GM19043 (cell line): ENCODE measurements around the gene TYW1B.
"Not testable (repeated sequence)": the region's sequence is repeated elsewhere in the genome, so short reads cannot be mapped to it uniquely, and the experiment has no call there.

Experiments used
- ATAC-seq: cut with Tn5 transposase; IDR thresholded peaks from one replicate; pipeline ENCODE4 v1.9.1; 2021; ENCODE audit warnings: low read depth; ENCODE audit not compliant: unreplicated experiment

TYW1B gene, protein sequence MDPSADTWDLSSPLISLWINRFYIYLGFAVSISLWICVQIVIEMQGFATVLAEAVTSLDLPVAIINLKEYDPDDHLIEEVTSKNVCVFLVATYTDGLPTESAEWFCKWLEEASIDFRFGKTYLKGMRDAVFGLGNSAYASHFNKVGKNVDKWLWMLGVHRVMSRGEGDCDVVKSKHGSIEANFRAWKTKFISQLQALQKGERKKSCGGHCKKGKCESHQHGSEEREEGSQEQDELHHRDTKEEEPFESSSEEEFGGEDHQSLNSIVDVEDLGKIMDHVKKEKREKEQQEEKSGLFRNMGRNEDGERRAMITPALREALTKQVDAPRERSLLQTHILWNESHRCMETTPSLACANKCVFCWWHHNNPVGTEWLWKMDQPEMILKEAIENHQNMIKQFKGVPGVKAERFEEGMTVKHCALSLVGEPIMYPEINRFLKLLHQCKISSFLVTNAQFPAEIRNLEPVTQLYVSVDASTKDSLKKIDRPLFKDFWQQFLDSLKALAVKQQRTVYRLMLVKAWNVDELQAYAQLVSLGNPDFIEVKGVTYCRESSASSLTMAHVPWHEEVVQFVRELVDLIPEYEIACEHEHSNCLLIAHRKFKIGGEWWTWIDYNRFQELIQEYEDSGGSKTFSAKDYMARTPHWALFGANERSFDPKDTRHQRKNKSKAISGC

DNA sequence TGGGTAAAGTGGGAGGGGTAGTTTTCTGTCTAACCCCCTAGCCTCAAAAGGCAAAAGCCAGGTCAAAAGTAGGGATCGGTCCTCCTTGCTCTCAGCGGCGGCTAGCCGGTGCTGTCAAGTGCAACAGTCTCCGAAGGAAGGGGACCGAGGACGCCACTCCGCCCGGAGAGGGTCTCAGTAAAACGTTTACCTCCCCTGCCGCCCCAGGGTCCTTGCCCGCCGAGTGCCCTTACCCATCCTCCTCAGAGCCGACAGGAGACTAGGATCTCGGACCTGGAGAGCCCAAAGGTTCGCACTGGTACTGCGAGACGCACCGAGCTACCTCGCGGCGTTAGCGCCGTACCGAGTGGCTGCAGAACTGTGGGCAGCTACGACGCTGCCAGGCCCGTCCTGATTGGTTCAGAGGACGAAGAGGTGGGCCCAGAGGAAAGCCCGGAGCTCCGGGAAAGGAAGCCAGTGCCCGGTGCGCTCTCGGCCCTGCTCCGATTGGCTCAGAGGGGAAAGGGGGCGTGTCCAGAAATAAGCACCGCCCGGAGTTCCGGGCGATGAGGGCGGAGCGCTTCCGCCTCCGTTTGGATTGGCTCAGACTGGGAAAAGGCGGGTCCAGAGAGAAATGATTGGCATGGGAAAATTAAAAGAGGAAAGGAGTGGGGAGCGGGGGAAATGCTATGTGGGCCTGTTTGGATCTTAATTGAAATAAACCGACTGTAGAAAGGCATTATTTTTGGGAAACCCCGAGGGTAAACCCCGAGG is at the start of gene TYW1B:
Gene TYW1B, minus strand, starts transcription at position 362 of the 753 bp plus-strand sequence. Its CDS starts 125 bp downstream, at position 237.
- peak; percentile 92 for ATAC-seq

DNA sequence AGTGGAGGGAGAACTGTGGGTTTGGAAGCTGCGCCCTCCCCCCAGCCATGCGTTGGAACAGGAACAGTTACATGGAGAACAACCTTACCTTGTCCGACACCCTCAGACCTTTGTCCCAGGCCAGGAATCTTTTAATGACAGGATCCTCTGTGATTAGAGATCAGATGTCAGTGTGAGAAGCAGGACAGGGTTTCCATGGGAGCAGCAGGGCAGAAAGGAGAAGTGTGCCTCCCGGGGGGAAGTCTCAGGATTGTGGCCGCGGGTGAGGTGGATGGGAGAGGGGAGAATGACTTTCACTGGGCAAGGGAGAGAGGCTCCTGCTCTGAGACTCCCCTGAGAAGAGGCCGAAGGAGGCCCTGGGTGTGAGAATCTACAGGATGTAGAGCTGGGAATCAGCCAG is 39.6 kb upstream of the TYW1B start:
- ATAC-seq = not testable (repeated sequence)

DNA sequence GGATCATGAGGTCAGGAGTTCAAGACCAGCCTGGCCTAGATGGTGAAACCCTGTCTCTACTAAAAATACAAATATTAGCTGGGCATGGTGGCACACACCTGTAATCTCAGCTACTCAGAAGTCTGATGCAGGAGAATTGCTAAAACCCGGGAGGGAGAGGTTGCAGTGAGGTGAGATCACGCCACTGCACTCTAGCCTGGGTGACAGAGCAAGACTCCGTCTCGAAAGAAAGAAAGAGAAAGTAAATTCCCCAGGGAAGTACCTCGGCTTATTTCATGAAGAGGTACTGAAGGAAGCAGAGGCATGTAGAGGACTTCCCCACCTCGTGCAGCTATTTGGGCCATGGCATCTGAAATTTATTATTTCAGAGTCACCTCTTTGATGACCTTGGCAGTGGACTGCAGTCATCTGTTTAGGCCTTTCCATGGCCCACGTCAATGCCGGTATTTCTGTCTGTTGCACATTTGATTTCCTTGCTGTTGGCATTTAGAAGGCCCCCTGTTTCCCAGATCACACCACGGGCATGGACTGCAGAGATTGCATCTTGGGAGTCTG is 30.9 kb upstream of the TYW1B start:
- not testable (repeated sequence) for ATAC-seq

DNA sequence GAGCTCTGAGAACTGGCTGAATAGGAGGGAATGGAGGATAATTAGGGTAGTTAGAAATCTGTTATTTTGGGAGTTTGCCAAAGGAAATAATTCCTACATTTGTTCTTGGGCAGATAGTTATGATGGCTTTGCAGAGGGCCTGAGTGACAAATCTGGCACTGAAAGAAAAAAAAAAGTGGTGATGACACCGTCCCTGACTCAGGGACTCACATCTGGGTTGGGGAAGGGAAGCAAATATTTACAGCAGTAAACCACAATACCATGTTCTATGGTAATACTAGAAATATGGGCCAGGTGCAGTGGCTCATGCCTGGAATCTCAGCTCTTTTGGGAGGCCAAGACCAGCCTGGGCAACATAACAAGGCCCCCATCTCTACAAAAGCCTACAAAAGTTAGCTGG is 29.9 kb upstream of the TYW1B start:
- not testable (repeated sequence) for ATAC-seq

DNA sequence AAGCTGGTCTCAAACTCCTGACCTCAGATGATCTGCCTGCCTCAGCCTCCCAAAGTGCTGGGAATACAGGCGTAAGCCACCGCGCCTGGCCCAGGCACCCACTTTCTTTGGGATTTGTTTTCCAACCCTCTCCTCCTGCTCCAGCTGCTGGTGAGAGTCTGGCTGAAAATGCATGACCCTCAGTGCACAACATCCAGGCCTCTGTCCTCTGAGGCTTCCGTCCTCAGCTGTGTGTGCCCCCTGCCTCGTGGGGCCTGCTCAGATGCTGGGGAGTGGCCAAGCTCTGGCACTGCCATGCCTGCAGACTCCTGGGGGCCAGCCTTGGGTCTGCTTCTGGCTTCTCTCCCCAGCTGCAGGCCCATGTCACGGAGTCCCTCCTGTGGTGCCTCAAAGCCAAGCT is 27.3 kb upstream of the TYW1B start:
- ATAC-seq = not testable (repeated sequence)

DNA sequence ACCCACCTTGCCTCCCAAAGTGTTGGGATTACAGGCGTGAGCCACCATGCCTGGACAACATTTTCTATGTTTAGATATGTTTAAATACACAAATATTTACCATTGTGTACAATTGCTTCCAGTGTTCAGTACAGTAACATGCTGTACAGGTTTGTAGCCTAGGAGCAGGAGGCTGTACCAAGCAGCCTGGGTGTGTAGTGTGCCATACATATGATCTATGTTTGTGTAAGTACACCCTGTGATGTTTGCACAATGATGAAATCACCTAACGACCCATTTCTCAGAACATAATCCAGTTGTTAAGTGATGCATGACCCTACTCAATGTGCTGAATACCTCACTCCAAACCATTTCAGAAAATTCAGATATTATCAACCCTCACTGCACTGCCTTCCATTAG is 24.9 kb upstream of the TYW1B start:
- not testable (repeated sequence) for ATAC-seq

GRCh38 chr7:72850746-72851145 is 22.7 kb upstream of the TYW1B start:
- ATAC-seq = not testable (repeated sequence)

DNA sequence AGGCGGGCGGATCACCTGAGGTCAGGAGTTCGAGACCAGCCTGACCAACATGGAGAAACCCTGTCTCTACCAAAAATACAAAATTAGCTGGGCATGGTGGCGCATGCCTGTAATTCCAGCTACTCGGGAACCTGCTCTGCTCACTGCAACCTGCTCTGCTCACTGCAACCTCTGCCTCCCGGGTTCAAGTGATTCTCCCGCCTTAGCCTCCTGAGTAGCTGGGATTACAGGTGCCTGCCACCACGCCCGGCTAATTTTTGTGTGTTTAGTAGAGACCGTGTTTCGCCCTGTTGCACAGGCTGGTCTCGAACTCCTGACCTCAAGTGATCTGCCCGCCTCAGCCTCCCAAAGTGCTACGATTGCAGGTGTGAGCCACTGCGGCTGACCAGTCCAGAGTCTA is 16.1 kb upstream of the TYW1B start:
- not testable (repeated sequence) for ATAC-seq

- ATAC-seq = not testable (repeated sequence)
Measured at GRCh38 chr7:72843166-72843565, 15.2 kb upstream of the TYW1B start.

- not testable (repeated sequence) for ATAC-seq
Measured at GRCh38 chr7:72840966-72841511, 13.0 kb upstream of the TYW1B start.

GRCh38 chr7:72838315-72838714 is 10.3 kb upstream of the TYW1B start:
- ATAC-seq = not testable (repeated sequence)

DNA sequence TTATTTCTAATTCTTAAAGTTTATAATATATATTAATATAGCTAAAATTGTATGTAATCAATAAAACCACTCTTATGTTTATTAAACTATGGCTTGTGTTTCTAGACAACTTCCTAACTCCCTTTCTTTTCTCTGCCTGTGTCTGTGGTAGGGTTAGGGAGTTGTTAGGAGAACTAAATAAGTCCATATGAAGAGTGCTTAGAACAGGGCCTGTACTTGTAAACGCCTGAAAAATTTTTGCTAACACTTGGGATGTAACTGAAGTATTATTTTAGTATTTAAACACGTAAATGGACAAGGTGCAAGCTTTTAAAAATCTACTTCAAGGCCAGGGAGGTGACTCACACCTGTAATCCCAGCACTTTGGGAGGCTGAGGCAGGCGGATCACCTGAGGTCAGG is 9.3 kb upstream of the TYW1B start:
- not testable (repeated sequence) for ATAC-seq

DNA sequence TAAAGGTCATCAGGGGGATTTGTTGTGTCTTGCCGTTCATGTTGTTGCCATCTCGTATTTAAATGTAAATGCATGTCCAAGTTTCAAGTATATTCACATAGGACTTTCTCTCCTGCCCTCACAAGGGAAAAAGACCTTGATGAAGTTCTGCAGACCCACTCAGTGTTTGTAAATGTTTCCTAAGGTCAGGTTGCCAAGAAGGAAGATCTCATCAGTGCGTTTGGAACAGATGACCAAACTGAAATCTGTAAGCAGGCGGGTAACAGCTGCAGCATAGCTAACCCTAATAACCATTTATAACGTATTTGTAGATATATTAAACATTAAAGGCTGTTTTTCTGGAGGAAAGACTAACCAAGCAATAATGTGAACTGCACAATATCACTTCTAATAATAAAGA is 2.6 kb upstream of the TYW1B start:
- ATAC-seq = not testable (repeated sequence)

DNA sequence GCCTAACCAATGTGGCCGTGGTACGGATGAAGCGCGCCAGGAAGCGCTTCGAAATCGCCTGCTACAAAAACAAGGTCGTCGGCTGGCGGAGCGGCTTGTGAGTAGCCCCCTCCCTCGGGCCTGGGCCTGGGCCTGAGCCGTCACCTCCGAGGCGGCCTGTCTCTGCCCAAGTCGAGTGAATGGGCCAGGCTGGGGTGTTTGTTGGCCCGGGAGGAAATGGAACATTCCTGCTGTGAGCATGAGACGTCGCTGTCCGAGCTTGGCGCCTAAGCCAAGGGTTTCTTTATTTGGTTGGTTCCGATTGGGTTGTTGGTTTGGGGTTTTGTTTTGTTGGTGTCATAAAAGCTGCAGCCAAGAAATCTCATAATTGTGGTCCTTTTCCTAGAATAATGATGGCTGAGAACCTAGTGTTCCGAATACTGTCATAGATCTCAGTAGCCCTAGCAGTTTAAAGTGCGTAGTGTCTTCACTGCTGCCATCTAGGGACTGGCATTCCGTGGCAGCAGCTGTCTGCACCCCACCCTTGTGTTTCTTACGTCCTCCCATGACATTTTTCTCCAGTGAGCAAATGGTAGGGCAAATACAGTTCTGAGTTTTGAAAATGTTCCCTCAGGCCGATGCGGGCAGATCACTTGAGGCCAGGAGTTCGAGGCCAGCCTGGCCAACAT is 1.8 kb upstream of the TYW1B start:
- peak; percentile 21 for ATAC-seq

DNA sequence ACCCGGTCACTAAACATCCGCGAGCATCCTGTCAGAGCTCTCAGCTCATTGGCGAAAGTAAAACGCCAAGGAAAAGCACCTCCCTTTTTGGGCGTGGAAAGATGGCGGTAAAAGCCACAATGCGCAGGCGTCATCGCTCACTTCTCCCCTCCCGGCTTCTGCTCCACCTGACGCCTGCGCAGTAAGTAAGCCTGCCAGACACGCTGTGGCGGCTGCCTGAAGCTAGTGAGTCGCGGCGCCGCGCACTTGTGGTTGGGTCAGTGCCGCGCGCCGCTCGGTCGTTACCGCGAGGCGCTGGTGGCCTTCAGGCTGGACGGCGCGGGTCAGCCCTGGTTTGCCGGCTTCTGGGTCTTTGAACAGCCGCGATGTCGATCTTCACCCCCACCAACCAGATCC is 1.3 kb upstream of the TYW1B start:
- ATAC-seq = peak; percentile 45

DNA sequence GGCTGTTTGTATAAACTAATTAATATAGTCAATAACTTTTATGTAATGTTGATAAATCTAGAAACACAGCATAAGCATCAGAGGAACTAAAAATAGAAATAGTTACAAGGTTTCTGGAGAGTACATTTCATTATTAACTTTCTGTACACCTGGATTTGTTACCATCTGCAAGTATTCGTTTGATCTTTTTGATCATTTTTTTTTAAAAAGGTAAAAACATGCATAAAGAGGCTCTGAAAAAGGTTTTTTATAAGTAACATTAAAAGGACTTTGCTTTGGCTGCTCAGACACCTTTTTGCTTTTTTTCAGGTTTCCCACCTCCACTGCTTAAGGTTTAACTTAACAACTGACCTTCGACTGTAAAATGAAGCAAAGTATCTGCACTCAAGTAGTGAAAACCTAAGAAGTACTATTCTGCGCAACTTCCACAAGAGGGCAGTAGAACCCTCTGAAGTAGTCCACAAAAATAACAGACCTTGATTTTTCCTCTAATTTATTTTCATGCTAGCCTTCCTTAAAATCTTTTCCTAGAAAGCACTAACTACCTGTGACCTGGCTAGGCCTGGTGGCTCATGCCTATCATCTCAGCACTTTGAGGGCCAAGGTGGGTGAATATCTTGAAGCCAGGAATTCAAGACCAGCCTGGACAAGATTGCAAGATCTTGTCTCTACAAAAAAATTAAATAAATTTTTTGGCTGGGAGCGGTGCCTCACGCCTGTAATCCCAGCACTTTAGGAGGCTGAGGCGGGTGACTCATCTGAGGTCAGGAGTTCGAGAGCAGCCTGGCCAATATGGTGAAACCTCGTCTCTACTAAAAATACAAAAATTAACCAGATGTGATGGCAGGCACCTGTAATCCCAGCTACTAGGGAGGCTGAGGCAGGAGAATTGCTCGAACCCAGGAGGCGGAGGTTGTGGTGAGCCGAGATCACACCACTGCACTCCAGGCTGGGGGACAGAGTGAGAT is 4.0 kb downstream of the TYW1B start:
- not testable (repeated sequence) for ATAC-seq

GRCh38 chr7:72822497-72822896 is 5.5 kb downstream of the TYW1B start:
- not testable (repeated sequence) for ATAC-seq

DNA sequence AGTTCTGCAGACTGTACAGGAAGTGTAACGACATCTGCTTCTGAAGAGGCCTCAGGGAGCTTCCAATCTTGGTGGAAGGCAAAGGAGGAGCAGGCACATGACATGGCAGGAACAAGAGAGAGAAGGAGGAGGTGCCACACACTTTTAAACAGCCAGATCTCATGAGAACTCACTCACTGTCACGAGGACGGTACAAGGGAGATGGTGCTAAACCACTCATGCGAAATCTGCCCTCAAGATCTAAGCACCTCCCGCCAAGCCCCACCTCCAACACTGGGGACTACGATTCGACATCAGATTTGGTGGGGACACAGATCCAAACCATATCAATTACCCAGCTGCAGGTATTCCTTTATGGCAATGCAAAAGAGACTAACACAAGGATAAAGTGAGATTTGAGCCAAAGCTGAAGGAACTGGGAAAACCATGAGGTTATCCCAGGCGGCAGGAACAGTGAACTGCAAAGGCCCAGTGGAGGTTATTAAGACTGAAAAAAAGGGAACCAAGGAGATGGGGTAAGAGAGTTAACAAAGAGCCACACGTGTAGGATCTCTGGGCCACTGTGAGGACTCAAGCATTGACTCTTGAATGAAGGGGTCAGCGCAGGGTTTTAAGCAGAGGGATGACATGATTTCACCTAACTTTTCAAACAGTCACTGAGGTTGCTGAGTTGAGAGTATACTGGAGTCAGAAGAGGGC is 9.2 kb downstream of the TYW1B start:
- ATAC-seq = not testable (repeated sequence)
